HepG2 (cell line): ENCODE results near the gene ATG4B. TPM values are rescaled to one million over a fixed set of nuclear protein-coding genes. Genes with fewer than 3 reads are reported as not detected.

Experiments
- ASH2L ChIP-seq: fragments of 300-600, 200-600 bp; sonication (generic); IDR thresholded peaks from 2 replicates; pipeline ENCODE4 v1.7.0; 2017; ENCODE audit warnings: low read depth, mild to moderate bottlenecking, moderate library complexity, mixed read lengths, low read length; ENCODE audit not compliant: insufficient read length
- MEIS2 ChIP-seq: sonication (generic); formaldehyde crosslinking; IDR thresholded peaks from 2 replicates; pipeline ENCODE4 v1.9.0; 2021; ENCODE audit warnings: mild to moderate bottlenecking, missing genetic modification reagents
- NFKBIZ ChIP-seq: IDR thresholded peaks from 2 replicates; pipeline ENCODE4 v1.6.1; 2018; ENCODE audit warnings: missing genetic modification reagents, missing compliant biosample characterization
- PRDM10 ChIP-seq: sonication (generic); formaldehyde crosslinking; IDR thresholded peaks from 2 replicates; pipeline ENCODE4 v1.4.0; 2020; ENCODE audit warnings: low read depth, missing genetic modification reagents
- PRDM4 ChIP-seq: sonication (generic); formaldehyde crosslinking; IDR thresholded peaks from 2 replicates; pipeline ENCODE4 v1.9.0; 2021; ENCODE audit warnings: missing genetic modification reagents, borderline replicate concordance
- RCOR2 ChIP-seq: IDR thresholded peaks from 2 replicates; pipeline ENCODE4 v1.6.1; 2016; ENCODE audit warnings: missing biosample characterization, missing genetic modification reagents
- SIN3B ChIP-seq: fragments of 150-350 bp; IDR thresholded peaks from 2 replicates; pipeline ENCODE4 v1.6.1; 2014; ENCODE audit warnings: low read length
- SIX4 ChIP-seq: sonication (generic); formaldehyde crosslinking; IDR thresholded peaks from 2 replicates; pipeline ENCODE4 v1.4.0; 2020; ENCODE audit warnings: missing genetic modification reagents
- SKIL ChIP-seq: sonication (generic); formaldehyde crosslinking; IDR thresholded peaks from 2 replicates; pipeline ENCODE4 v1.8.0; 2022; ENCODE audit warnings: missing genetic modification reagents, mild to moderate bottlenecking, moderate library complexity, borderline replicate concordance
- TCF7 ChIP-seq: sonication (generic); IDR thresholded peaks from 2 replicates; pipeline ENCODE4 v1.6.1; 2016; ENCODE audit warnings: antibody characterized with exemption, low read depth
- ZFP1 ChIP-seq: IDR thresholded peaks from 2 replicates; pipeline ENCODE4 v1.6.1; 2016
- ZIK1 ChIP-seq: sonication (generic); formaldehyde crosslinking; IDR thresholded peaks from 2 replicates; pipeline ENCODE4 v1.5.0; 2020; ENCODE audit warnings: mild to moderate bottlenecking, low read depth, missing genetic modification reagents, borderline replicate concordance
- ZNF230 ChIP-seq: sonication (generic); formaldehyde crosslinking; IDR thresholded peaks from 2 replicates; pipeline ENCODE4 v1.4.0; 2020; ENCODE audit warnings: mild to moderate bottlenecking, missing genetic modification reagents
- ZNF296 ChIP-seq: sonication (generic); formaldehyde crosslinking; conservative IDR thresholded peaks from 2 replicates; pipeline ENCODE4 v1.5.0; 2020; ENCODE audit warnings: mild to moderate bottlenecking, missing genetic modification reagents
- ZNF326 ChIP-seq: sonication (generic); formaldehyde crosslinking; IDR thresholded peaks from 2 replicates; pipeline ENCODE4 v1.4.0; 2020; ENCODE audit warnings: missing genetic modification reagents, borderline replicate concordance
- ZNF781 ChIP-seq: sonication (generic); formaldehyde crosslinking; IDR thresholded peaks from 2 replicates; pipeline ENCODE4 v1.5.1; 2020; ENCODE audit warnings: borderline replicate concordance, mild to moderate bottlenecking, missing genetic modification reagents; ENCODE audit errors: not compliant biosample characterization
- polyA plus RNA-seq, 8 experiments: library from polyadenylated mRNA; depleted of rRNA in 3 of 8; stranded (reverse) in 7 of 8; unstranded in 1 of 8; fragments of >200 nt; fragmentation: Illumina TruSeq in 4 of 8; extraction: Trizol in 4 of 8; gene quantifications; 2 replicates each; pipeline versions ENCODE4 v1.2.1 to v1.2.3, GENCODE V29; 2011 to 2016; ENCODE audit warnings: low read depth in 4 of 8, missing spikeins in 1 of 8, mixed read lengths in 1 of 8; ENCODE audit not compliant: insufficient read depth in 1 of 8
- total RNA-seq, 5 experiments: library from RNA; depleted of rRNA; stranded (reverse); fragments of >200 nt; fragmentation: Illumina TruSeq; extraction: Trizol; gene quantifications; 2 replicates each; pipeline ENCODE4 v1.2.3, GENCODE V29; 2016; ENCODE audit warnings: low read depth in 1 of 5

Gene ATG4B
- total and polyA plus RNA-seq, 2 of the 13 experiments (the other 11 are each of a cell fraction or from before 2014, with no cell fraction given) = 95.5 to 239 TPM

GRCh38 chr2:241637018-241637794 is at the start of gene ATG4B, which contains the start of gene THAP4 (continued):
- TF ChIP-seq SIX4 (CRISPR knock-in tag) (0 out of 2 replicates have a peak, but pooled peaks have one; percentile 56), PRDM10 (CRISPR knock-in tag) (no peak), ZNF326 (CRISPR knock-in tag) (no peak), SIN3B (peak; percentile 83), ZNF296 (CRISPR knock-in tag) (no peak), ZNF781 (no peak), TCF7 (no peak), ZNF230 (0 out of 2 replicates have a peak, but pooled peaks have one; percentile 81), MEIS2 (CRISPR knock-in tag) (peak; percentile 53; the same call in 1 of the 2 replicates), SKIL (CRISPR knock-in tag) (peak; percentile 68; the same call in 1 of the 2 replicates), PRDM4 (no peak), RCOR2 (CRISPR knock-in tag) (0 out of 2 replicates have a peak, but pooled peaks have one; percentile 41), NFKBIZ (CRISPR knock-in tag) (peak; percentile 76; the same call in 1 of the 2 replicates), ZIK1 (0 out of 2 replicates have a peak, but pooled peaks have one; percentile 73), ZFP1 (CRISPR knock-in tag) (no peak), ASH2L (peak; percentile 98)
